GM10266 (cell line): ENCODE measurements around the gene CPNE8.

ENCODE experiments used
- DNase-seq: peaks from one replicate; pipeline ENCODE4 v3.0.0; 2012; ENCODE audit errors: extremely low spot score
- CTCF ChIP-seq: IDR thresholded peaks from 2 replicates; pipeline ENCODE4 v1.5.1; 2012; ENCODE audit warnings: mild to moderate bottlenecking, low read depth; ENCODE audit not compliant: control insufficient read depth, insufficient read depth; ENCODE audit errors: missing control alignments

The CPNE8 gene

GRCh38 chr12:38872561-38872960 lies 32.8 kb downstream of the CPNE8 start:
- no peak for TF ChIP-seq CTCF
- no peak for DNase-seq

- TF ChIP-seq CTCF = no peak
- no peak for DNase-seq
Measured at GRCh38 chr12:38872156-38872555, 33.2 kb downstream of the CPNE8 start.

GRCh38 chr12:38869036-38869435 lies 36.4 kb downstream of the CPNE8 start:
- no peak for TF ChIP-seq CTCF

GRCh38 chr12:38850461-38850860 lies 54.9 kb downstream of the CPNE8 start:
- DNase-seq = no peak
- no peak for TF ChIP-seq CTCF

More at GRCh38 chr12:38869036-38869435, 36.4 kb downstream of the CPNE8 start:
- DNase-seq = no peak

GRCh38 chr12:38847247-38847646 lies 58.1 kb downstream of the CPNE8 start:
- no peak for TF ChIP-seq CTCF
- no peak for DNase-seq

- no peak for DNase-seq
- TF ChIP-seq CTCF = no peak
Measured at GRCh38 chr12:38844267-38844666, 61.1 kb downstream of the CPNE8 start.

- no peak for DNase-seq
- TF ChIP-seq CTCF = no peak
Measured at GRCh38 chr12:38838056-38838850, 67.1 kb downstream of the CPNE8 start.
